ENCODE results near the gene KLHL7. TPM values are rescaled to one million over a fixed set of nuclear protein-coding genes. Genes with fewer than 3 reads are reported as not detected.

KLHL7 gene
- polyA plus RNA-seq, 1 donor from 2014 or later = 198 TPM

GRCh38 chr7:23065974-23066373 lies 39.6 kb upstream of the KLHL7 start:
- H4K20me1 ChIP-seq (ENCODE audit: insufficient read depth) = no peaks in the 10 kb centered on the region
- no peaks in the 10 kb centered on the region for H3F3A ChIP-seq (ENCODE audit: insufficient read depth, low read length, poor library complexity, severe bottlenecking)
- no peaks in the 10 kb centered on the region for H3K27me3 ChIP-seq (ENCODE audit: insufficient read depth, low read depth, low read length)
- no peak overlapping the region for H2AFZ ChIP-seq (ENCODE audit: low read depth, low read length)
- no peaks in the 10 kb centered on the region for H3K9me3 ChIP-seq (ENCODE audit: low read length)
- H3K4me3 ChIP-seq (ENCODE audit: low read length) = no peak overlapping the region
- no peaks in the 10 kb centered on the region for H3K36me3 ChIP-seq (ENCODE audit: insufficient read depth, low read length)
- no peaks in the 10 kb centered on the region for H3K9me2 ChIP-seq (ENCODE audit: insufficient read depth, low read length)
- TF ChIP-seq POLR2AphosphoS5 (IDR thresholded peaks at IDR 0.05) (no peak), CTCF (IDR thresholded peaks at IDR 0.05; ENCODE audit: poor library complexity, severe bottlenecking) (no peak), TAF1 (IDR thresholded peaks at IDR 0.05; ENCODE audit: low read depth) (no peak), REST (IDR thresholded peaks at IDR 0.05; ENCODE audit: borderline replicate concordance) (no peak), RAD21 (conservative IDR thresholded peaks at IDR 0.05) (no peak), EZH2 (IDR thresholded peaks at IDR 0.05; ENCODE audit: borderline replicate concordance, insufficient read depth, low read length, poor library complexity, severe bottlenecking) (no peak), MXI1 (conservative IDR thresholded peaks at IDR 0.05; ENCODE audit: poor library complexity, severe bottlenecking) (no peak), SMC3 (conservative IDR thresholded peaks at IDR 0.05; ENCODE audit: poor library complexity) (no peak), EP300 (conservative IDR thresholded peaks at IDR 0.05; ENCODE audit: poor library complexity, severe bottlenecking) (no peak)
- H3K27ac ChIP-seq (ENCODE audit: low read length) = no peak overlapping the region
- no peaks in the 10 kb centered on the region for H3K79me2 ChIP-seq (replicated peaks; ENCODE audit: insufficient read depth, low read length)
- no peak overlapping the region for H3K4me2 ChIP-seq (ENCODE audit: low read length)
- H3K9ac ChIP-seq (ENCODE audit: low read length) = no peak overlapping the region

GRCh38 chr7:23067271-23067670 lies 38.3 kb upstream of the KLHL7 start:
- Histone ChIP-seq H3K9me2 (ENCODE audit: insufficient read depth, low read length) (no peaks in the 10 kb centered on the region), H3K79me2 (replicated peaks; ENCODE audit: insufficient read depth, low read length) (no peaks in the 10 kb centered on the region), H3F3A (ENCODE audit: insufficient read depth, low read length, poor library complexity, severe bottlenecking) (no peaks in the 10 kb centered on the region), H3K36me3 (ENCODE audit: insufficient read depth, low read length) (no peaks in the 10 kb centered on the region), H4K20me1 (ENCODE audit: insufficient read depth) (no peaks in the 10 kb centered on the region), H3K27ac (ENCODE audit: low read length) (no peak overlapping the region), H3K27me3 (ENCODE audit: insufficient read depth, low read depth, low read length) (no peaks in the 10 kb centered on the region), H2AFZ (ENCODE audit: low read depth, low read length) (no peak overlapping the region), H3K4me3 (ENCODE audit: low read length) (no peak overlapping the region), H3K9me3 (ENCODE audit: low read length) (no peaks in the 10 kb centered on the region), H3K4me2 (ENCODE audit: low read length) (no peak overlapping the region), H3K9ac (ENCODE audit: low read length) (no peak overlapping the region)
- TF ChIP-seq MXI1 (conservative IDR thresholded peaks at IDR 0.05; ENCODE audit: poor library complexity, severe bottlenecking) (no peak), SMC3 (conservative IDR thresholded peaks at IDR 0.05; ENCODE audit: poor library complexity) (no peak), POLR2AphosphoS5 (IDR thresholded peaks at IDR 0.05) (no peak), EZH2 (IDR thresholded peaks at IDR 0.05; ENCODE audit: borderline replicate concordance, insufficient read depth, low read length, poor library complexity, severe bottlenecking) (no peak), RAD21 (conservative IDR thresholded peaks at IDR 0.05) (no peak), EP300 (conservative IDR thresholded peaks at IDR 0.05; ENCODE audit: poor library complexity, severe bottlenecking) (no peak), REST (IDR thresholded peaks at IDR 0.05; ENCODE audit: borderline replicate concordance) (no peak), CTCF (IDR thresholded peaks at IDR 0.05; ENCODE audit: poor library complexity, severe bottlenecking) (no peak), TAF1 (IDR thresholded peaks at IDR 0.05; ENCODE audit: low read depth) (no peak)

Data from neural cell (in vitro differentiated cells).